ENCODE measurements around the gene SETD4. TPM values are rescaled to one million over a fixed set of nuclear protein-coding genes. Genes with fewer than 3 reads are reported as not detected.

The SETD4 gene
- total and polyA plus RNA-seq, 2 of the 13 experiments (the other 11 are each of a cell fraction or from before 2014, with no cell fraction given), result 7.1 to 14.4 TPM

- TF ChIP-seq ZNF784 (CRISPR knock-in tag; IDR thresholded peaks at IDR 0.05; ENCODE audit: borderline replicate concordance) (no peak), PPARG (CRISPR knock-in tag; conservative IDR thresholded peaks at IDR 0.05) (no peak), MXD4 (CRISPR knock-in tag; IDR thresholded peaks at IDR 0.05) (no peak), SKI (IDR thresholded peaks at IDR 0.05; ENCODE audit: partially characterized antibody) (no peak), TFDP2 (CRISPR knock-in tag; IDR thresholded peaks at IDR 0.05) (no peak), ZBTB10 (CRISPR knock-in tag; IDR thresholded peaks at IDR 0.05; ENCODE audit: borderline replicate concordance) (no peak), CC2D1A (CRISPR knock-in tag; IDR thresholded peaks at IDR 0.05) (no peak), USF2 (IDR thresholded peaks at IDR 0.05; ENCODE audit: low read depth, low read length) (no peak), USF2 (CRISPR knock-in tag; IDR thresholded peaks at IDR 0.05; ENCODE audit: borderline replicate concordance) (no peak), ZNF740 (CRISPR knock-in tag; IDR thresholded peaks at IDR 0.05) (no peak)
These were observed 37.8 kb downstream of the SETD4 start (continued) for GRCh38 chr21:36022427-36023091.

Data from HepG2 (cell line).